Activated CD4-positive, alpha-beta T cell treated with anti-CD3 and anti-CD28 coated beads, Interleukin-2, amount 50 U/mL, for 4 hours (primary cell): ENCODE results near the gene SENP2.
"Not testable (repeated sequence)": the region's sequence is repeated elsewhere in the genome, so short reads cannot be mapped to it uniquely, and the experiment has no call there.

Source experiments
- DNase-seq, 2 experiments: peaks; one replicate each; pipeline ENCODE4 v3.0.0-alpha.2; 2020

Gene SENP2

GRCh38 chr3:185585859-185586685 is at the start of gene SENP2:
SENP2 (plus strand) TSS chr3:185586295; CDS start chr3:185586414, 119 bp downstream.
- DNase-seq = peak; percentile 99

GRCh38 chr3:185537369-185537970 is 48.6 kb upstream of the SENP2 start:
- peak in 1 of 2 experiments; percentile 2 for DNase-seq

- DNase-seq = no peak
Measured at GRCh38 chr3:185539934-185540333, 46.2 kb upstream of the SENP2 start.

GRCh38 chr3:185540695-185541094 is 45.4 kb upstream of the SENP2 start:
- DNase-seq = no peak

GRCh38 chr3:185549122-185549521 is 37.0 kb upstream of the SENP2 start:
- DNase-seq = no peak

GRCh38 chr3:185549651-185550111 is 36.4 kb upstream of the SENP2 start:
- DNase-seq = no peak

- DNase-seq = no peak
Measured at GRCh38 chr3:185552358-185552877, 33.7 kb upstream of the SENP2 start, which contains the start of gene LIPH. LIPH (minus strand) TSS chr3:185552588; CDS start chr3:185552471, 117 bp downstream.

- DNase-seq = no peak
Measured at GRCh38 chr3:185555101-185555501, 31.0 kb upstream of the SENP2 start.

- no peak for DNase-seq
Measured at GRCh38 chr3:185555860-185556347, 30.2 kb upstream of the SENP2 start.

GRCh38 chr3:185556640-185557039 is 29.5 kb upstream of the SENP2 start:
- DNase-seq = not testable (repeated sequence)

- DNase-seq = no peak
Measured at GRCh38 chr3:185558395-185558794, 27.7 kb upstream of the SENP2 start.

GRCh38 chr3:185559706-185560090 is 26.4 kb upstream of the SENP2 start:
- DNase-seq = no peak

- no peak for DNase-seq
Measured at GRCh38 chr3:185560676-185561075, 25.4 kb upstream of the SENP2 start.

- DNase-seq = no peak
Measured at GRCh38 chr3:185561374-185561943, 24.6 kb upstream of the SENP2 start.

GRCh38 chr3:185561958-185562357 is 24.1 kb upstream of the SENP2 start:
- DNase-seq = no peak

GRCh38 chr3:185572183-185572582 is 13.9 kb upstream of the SENP2 start:
- DNase-seq = no peak

- not testable (repeated sequence) for DNase-seq
Measured at GRCh38 chr3:185575108-185575869, 10.8 kb upstream of the SENP2 start.

GRCh38 chr3:185582236-185582635 is 3.9 kb upstream of the SENP2 start:
- no peak for DNase-seq

- DNase-seq = no peak
Measured at GRCh38 chr3:185582871-185583270, 3.2 kb upstream of the SENP2 start.

- no peak for DNase-seq
Measured at GRCh38 chr3:185583925-185584324, 2.2 kb upstream of the SENP2 start.

- DNase-seq = no peak
Measured at GRCh38 chr3:185584686-185585085, 1.4 kb upstream of the SENP2 start.

GRCh38 chr3:185585518-185585858 is 607 bp upstream of the SENP2 start:
- DNase-seq = no peak

- no peak for DNase-seq
Measured at GRCh38 chr3:185586686-185587039, 568 bp downstream of the SENP2 start.
